HEK293 (cell line): ENCODE data around the gene S100A8.

ENCODE experiments used
- BCL6B ChIP-seq: fragments of 450-650 bp; formaldehyde crosslinking; IDR thresholded peaks from 2 replicates; pipeline ENCODE4 v1.5.1; 2017; ENCODE audit warnings: missing biosample characterization, missing genetic modification characterization
- CTCF ChIP-seq: fragments of 450-650 bp; formaldehyde crosslinking; IDR thresholded peaks from 2 replicates; pipeline ENCODE4 v1.5.1; 2016; ENCODE audit warnings: missing biosample characterization, missing genetic modification characterization
- ZBTB49 ChIP-seq: fragments of 450-650 bp; formaldehyde crosslinking; IDR thresholded peaks from 2 replicates; pipeline ENCODE4 v1.5.1; 2016; ENCODE audit warnings: missing biosample characterization, missing genetic modification characterization, low read depth
- ZNF133 ChIP-seq: fragments of 450-650 bp; formaldehyde crosslinking; IDR thresholded peaks from 2 replicates; pipeline ENCODE4 v1.5.1; 2016; ENCODE audit warnings: missing biosample characterization, missing genetic modification characterization
- ZNF155 ChIP-seq: fragments of 450-650 bp; formaldehyde crosslinking; IDR thresholded peaks from 2 replicates; pipeline ENCODE4 v1.5.1; 2016; ENCODE audit warnings: missing biosample characterization, missing genetic modification characterization
- ZNF214 ChIP-seq: fragments of 450-650 bp; formaldehyde crosslinking; IDR thresholded peaks from 2 replicates; pipeline ENCODE4 v1.5.1; 2017; ENCODE audit warnings: missing biosample characterization, mild to moderate bottlenecking, missing genetic modification characterization, borderline replicate concordance
- ZNF223 ChIP-seq: fragments of 450-650 bp; formaldehyde crosslinking; IDR thresholded peaks from 2 replicates; pipeline ENCODE4 v1.5.1; 2016; ENCODE audit warnings: missing biosample characterization, missing genetic modification characterization
- ZNF274 ChIP-seq, 2 experiments: fragments of 200-500 bp in 1 of 2; fragments of 450-650 bp in 1 of 2; sonication (Bioruptor generic) in 1 of 2; formaldehyde crosslinking in 1 of 2; IDR thresholded peaks; 2 replicates each; pipeline versions ENCODE4 v1.5.1 to v1.6.1; 2014 to 2016; ENCODE audit warnings: borderline replicate concordance in 1 of 2, inconsistent platforms in 1 of 2, low read length in 1 of 2, missing biosample characterization in 1 of 2, missing genetic modification characterization in 1 of 2
- ZNF449 ChIP-seq: fragments of 450-650 bp; formaldehyde crosslinking; IDR thresholded peaks from 2 replicates; pipeline ENCODE4 v1.5.1; 2017; ENCODE audit warnings: missing biosample characterization, mild to moderate bottlenecking, missing genetic modification characterization, moderate library complexity
- ZNF513 ChIP-seq: fragments of 450-650 bp; IDR thresholded peaks from 2 replicates; pipeline ENCODE4 v1.5.1; 2018; ENCODE audit warnings: missing biosample characterization, missing genetic modification characterization
- ZNF518A ChIP-seq: fragments of 450-650 bp; formaldehyde crosslinking; conservative IDR thresholded peaks from 2 replicates; pipeline ENCODE4 v1.5.1; 2016; ENCODE audit warnings: low read depth, missing biosample characterization, missing genetic modification characterization
- ZNF555 ChIP-seq: fragments of 450-650 bp; formaldehyde crosslinking; conservative IDR thresholded peaks from 2 replicates; pipeline ENCODE4 v1.5.1; 2017; ENCODE audit warnings: missing biosample characterization, mild to moderate bottlenecking, missing genetic modification characterization, inconsistent platforms
- ZNF621 ChIP-seq: fragments of 450-650 bp; formaldehyde crosslinking; IDR thresholded peaks from 2 replicates; pipeline ENCODE4 v1.5.1; 2017; ENCODE audit warnings: missing biosample characterization, missing genetic modification characterization
- ZNF660 ChIP-seq: fragments of 450-650 bp; IDR thresholded peaks from 2 replicates; pipeline ENCODE4 v1.5.1; 2018; ENCODE audit warnings: missing biosample characterization, mild to moderate bottlenecking, missing genetic modification characterization

Gene S100A8

GRCh38 chr1:153352523-153352922 is 38.4 kb downstream of the S100A8 start (continued):
- no peak for TF ChIP-seq ZNF518A (tag by site-specific recombination)
- no peak for TF ChIP-seq ZNF223 (tag by site-specific recombination)
- peak; percentile 52; the same call in 1 of the 2 replicates for TF ChIP-seq CTCF
- no peak for TF ChIP-seq ZBTB49
- no peak for TF ChIP-seq ZNF155 (tag by site-specific recombination)
- TF ChIP-seq ZNF555, result no peak
- TF ChIP-seq ZNF274 (IDR thresholded peaks at IDR 0.05; ENCODE audit: low read length), result no peak
- TF ChIP-seq ZNF274 (tag by site-specific recombination; IDR thresholded peaks at IDR 0.05; ENCODE audit: borderline replicate concordance), result no peak
- TF ChIP-seq ZNF513 (tag by site-specific recombination), result no peak
- TF ChIP-seq ZNF621, result no peak
- peak; percentile 12; the same call in 1 of the 2 replicates for TF ChIP-seq ZNF660
- TF ChIP-seq BCL6B (tag by site-specific recombination), result no peak
- TF ChIP-seq ZNF133 (tag by site-specific recombination), result no peak
- TF ChIP-seq ZNF449 (tag by site-specific recombination), result no peak
- TF ChIP-seq ZNF214 (tag by site-specific recombination), result no peak
